SK-N-SH (cell line): ENCODE measurements around the gene C1QBP. TPM values are rescaled to one million over a fixed set of nuclear protein-coding genes. Genes with fewer than 3 reads are reported as not detected.
"Not testable (repeated sequence)": the region's sequence is repeated elsewhere in the genome, so short reads cannot be mapped to it uniquely, and the experiment has no call there.

ENCODE experiments used
- CTCF ChIA-PET: fragments of 300-600, 350-600 bp; formaldehyde crosslinking; extraction: SDS; loops from one replicate; lab custom pipeline; 2021; lab: Yijun Ruan, JAX
- POLR2A ChIA-PET: fragments of 350-600 bp; sonication (Branson Sonifier 250); formaldehyde crosslinking; extraction: SDS; loops from one replicate; lab custom pipeline; 2020; ENCODE audit warnings: antibody characterized with exemption, inconsistent platforms; lab: Yijun Ruan, JAX
- DNase-seq: peaks from one replicate; pipeline ENCODE4 v3.0.0; 2012
- H2AFZ ChIP-seq: fragments of 200-600 bp; sonication (generic); 2 replicates; pipeline ENCODE4 v1.8.1; 2016; ENCODE audit warnings: antibody characterized with exemption, mild to moderate bottlenecking, low read depth
- H3F3A ChIP-seq: fragments of 200-600 bp; sonication (generic); replicated peaks from 2 replicates; pipeline ENCODE3; 2016; ENCODE audit warnings: antibody characterized with exemption, mild to moderate bottlenecking; ENCODE audit not compliant: insufficient read depth
- H3K27ac ChIP-seq, 2 experiments: fragments of 200-500 bp in 1 of 2; fragments of 200-600 bp in 1 of 2; sonication (Bioruptor generic) in 1 of 2; sonication (generic), shearing (Covaris generic) in 1 of 2; 2 replicates each; pipeline versions ENCODE4 v1.5.1 to v1.6.1; 2014 to 2016; ENCODE audit warnings: low read depth in 2 of 2, inconsistent platforms in 1 of 2, low read length in 1 of 2, mild to moderate bottlenecking in 1 of 2, mixed read lengths in 1 of 2
- H3K27me3 ChIP-seq: fragments of 200-600 bp; sonication (generic), shearing (Covaris generic); 2 replicates; pipeline ENCODE4 v1.6.1; 2016; ENCODE audit warnings: mixed run types; ENCODE audit not compliant: insufficient read depth
- H3K36me3 ChIP-seq, 2 experiments: fragments of 200-500 bp in 1 of 2; fragments of 200-600 bp in 1 of 2; sonication (Bioruptor generic) in 1 of 2; sonication (generic) in 1 of 2; replicated peaks in 1 of 2; 2 replicates each; pipeline versions ENCODE3 to v1.5.1; 2014 to 2016; ENCODE audit warnings: low read length in 1 of 2, mild to moderate bottlenecking in 1 of 2; ENCODE audit not compliant: insufficient read depth in 2 of 2, control insufficient read depth in 1 of 2
- H3K4me1 ChIP-seq, 2 experiments: fragments of 200-500 bp in 1 of 2; fragments of 200-600 bp in 1 of 2; sonication (Bioruptor generic) in 1 of 2; sonication (generic), shearing (Covaris generic) in 1 of 2; 2 replicates each; pipeline versions ENCODE4 v1.5.1 to v1.6.1; 2014 to 2016; ENCODE audit warnings: low read depth in 1 of 2, low read length in 1 of 2, mixed run types in 1 of 2; ENCODE audit not compliant: insufficient read depth in 2 of 2, control insufficient read depth in 1 of 2
- H3K4me2 ChIP-seq: fragments of 200-600 bp; sonication (generic), shearing (Covaris generic); 2 replicates; pipeline ENCODE4 v1.6.1; 2017; ENCODE audit warnings: mixed run types
- H3K4me3 ChIP-seq, 2 experiments: fragments of 200-500 bp in 1 of 2; fragments of 200-600 bp in 1 of 2; sonication (Bioruptor generic) in 1 of 2; sonication (generic), shearing (Covaris generic) in 1 of 2; 2 replicates each; pipeline versions ENCODE4 v1.5.1 to v1.8.1; 2014 to 2016; ENCODE audit warnings: low read depth in 2 of 2, inconsistent platforms in 1 of 2, low read length in 1 of 2, mild to moderate bottlenecking in 1 of 2, mixed read lengths in 1 of 2, moderate library complexity in 1 of 2
- H3K79me2 ChIP-seq: fragments of 200-600 bp; sonication (generic); 2 replicates; pipeline ENCODE4 v1.8.1; 2017; ENCODE audit warnings: mild to moderate bottlenecking; ENCODE audit not compliant: insufficient read depth
- H3K9ac ChIP-seq: fragments of 200-600 bp; sonication (generic); 2 replicates; pipeline ENCODE4 v1.6.1; 2017; ENCODE audit warnings: mixed run types
- H3K9me2 ChIP-seq: fragments of 200-600 bp; sonication (generic); 2 replicates; pipeline ENCODE4 v1.6.1; 2017; ENCODE audit warnings: mixed run types
- H3K9me3 ChIP-seq: fragments of 200-600 bp; sonication (generic); 2 replicates; pipeline ENCODE4 v1.6.1; 2017; ENCODE audit warnings: mixed run types, mild to moderate bottlenecking, moderate library complexity
- H4K20me1 ChIP-seq: fragments of 200-600 bp; sonication (generic); 2 replicates; pipeline ENCODE4 v1.6.1; 2017; ENCODE audit warnings: mild to moderate bottlenecking, mixed run types; ENCODE audit not compliant: insufficient read depth
- CTCF ChIP-seq: fragments of 200-600 bp; sonication (generic); IDR thresholded peaks from 2 replicates; pipeline ENCODE4 v1.6.1; 2017; ENCODE audit warnings: antibody characterized with exemption, mild to moderate bottlenecking, moderate library complexity
- EZH2phosphoT487 ChIP-seq: fragments of 200-600 bp; sonication (generic); IDR thresholded peaks from 2 replicates; pipeline ENCODE4 v1.6.1; 2017; ENCODE audit warnings: low read depth, mixed run types, mild to moderate bottlenecking, antibody characterized with exemption, moderate library complexity, borderline replicate concordance
- FOXJ3 ChIP-seq: sonication (generic); formaldehyde crosslinking; IDR thresholded peaks from 2 replicates; pipeline ENCODE4 v1.5.1; 2020; ENCODE audit warnings: mild to moderate bottlenecking, missing genetic modification reagents
- GATA2 ChIP-seq: sonication (generic); formaldehyde crosslinking; IDR thresholded peaks from 2 replicates; pipeline ENCODE4 v1.5.0; 2020; ENCODE audit warnings: mild to moderate bottlenecking, missing genetic modification reagents
- JUND ChIP-seq: IDR thresholded peaks from 2 replicates; pipeline ENCODE4 v1.4.0; 2012
- MXI1 ChIP-seq: IDR thresholded peaks from 2 replicates; pipeline ENCODE4 v1.6.1; 2012; ENCODE audit warnings: mild to moderate bottlenecking, low read depth, low read length, improper control_type of control experiment
- NFIC ChIP-seq: IDR thresholded peaks from 2 replicates; pipeline ENCODE4 v1.4.0; 2012; ENCODE audit warnings: borderline replicate concordance
- NRF1 ChIP-seq: IDR thresholded peaks from 2 replicates; pipeline ENCODE4 v1.6.1; 2012; ENCODE audit warnings: low read depth, mild to moderate bottlenecking, low read length
- POLR2AphosphoS5 ChIP-seq: IDR thresholded peaks from 2 replicates; pipeline ENCODE4 v1.6.1; 2012; ENCODE audit warnings: low read depth, low read length
- REST ChIP-seq: IDR thresholded peaks from 2 replicates; pipeline ENCODE4 v1.6.1; 2012; ENCODE audit warnings: mild to moderate bottlenecking, low read depth, low read length, moderate library complexity
- SIN3A ChIP-seq: IDR thresholded peaks from 2 replicates; pipeline ENCODE4 v1.6.1; 2012; ENCODE audit warnings: low read depth, mild to moderate bottlenecking, low read length, moderate library complexity, borderline replicate concordance
- WGBS: methylation state at CpG from one replicate; pipeline ENCODE4 v1.1.6; 2017; ENCODE audit warnings: low lambda C conversion rate; 5-methylcytosine and 5-hydroxymethylcytosine counted together
- polyA plus RNA-seq, 3 experiments: library from polyadenylated mRNA; depleted of rRNA; stranded (reverse); fragments of >200 nt; gene quantifications; 2 replicates each; pipeline ENCODE4 v1.2.3, GENCODE V29; 2012

The C1QBP gene
- polyA plus RNA-seq, 1 of the 3 experiments (the other 2 are of a cell fraction): 269 TPM

- peak overlapping the region; percentile 79 for H3K9ac ChIP-seq
Measured at GRCh38 chr17:5437721-5438317, 1.1 kb downstream of the C1QBP start.

GRCh38 chr17:5435781-5436315 is 3.1 kb downstream of the C1QBP start:
- DNase-seq, H3K9ac ChIP-seq, H4K20me1 ChIP-seq, H3K27me3 ChIP-seq, H3K27ac ChIP-seq, H3K4me3 ChIP-seq, POLR2A ChIA-PET, H3K9me2 ChIP-seq, H2AFZ ChIP-seq, H3K9me3 ChIP-seq: not testable (repeated sequence)
- WGBS: 93% methylated on average over 12 of the region's 12 CpGs
- H3K4me2 ChIP-seq: 0 out of 2 replicates have a peak overlapping the region, but pooled peaks have one; percentile 90
- peaks cover 53 to 54% of the 10 kb centered on the region in 2 experiments for H3K36me3 ChIP-seq
- CTCF ChIA-PET: interaction anchor here (1.6 kb wide), 1 partner anchor 33 kb away, joined by 4 read pairs; the partner anchor contains the start of gene DHX33
- H3K4me1 ChIP-seq: peaks cover 0 to 21% of the 10 kb centered on the region in 2 experiments; a peak in 3 of 4 replicates
- peaks cover 44% of the 10 kb centered on the region for H3K79me2 ChIP-seq
- H3F3A ChIP-seq: peaks cover 30% of the 10 kb centered on the region

More at GRCh38 chr17:5437721-5438317, 1.1 kb downstream of the C1QBP start:
- Histone ChIP-seq H3K9me3 (no peaks in the 10 kb centered on the region), H3K9me2 (no peaks in the 10 kb centered on the region), H3F3A (peaks cover 24% of the 10 kb centered on the region), H3K4me3 (peak overlapping the region; percentile 85 to 94), H3K4me1 (peaks cover 0 to 21% of the 10 kb centered on the region in 2 experiments; a peak in 3 of 4 replicates), H3K27ac (peak overlapping the region; percentile 54 to 86), H4K20me1 (no peaks in the 10 kb centered on the region), H3K36me3 (peaks cover 40 to 49% of the 10 kb centered on the region in 2 experiments), H2AFZ (no peak overlapping the region), H3K4me2 (peak overlapping the region; percentile 90), H3K79me2 (peaks cover 44% of the 10 kb centered on the region), H3K27me3 (no peaks in the 10 kb centered on the region)
- ChIA-PET CTCF (interaction anchor here (1.7 to 5.5 kb wide), 9 partner anchors 11 to 184 kb away, joined by 4 to 84 read pairs (median 13); partner anchors contain the start of genes DHX33 and NUP88), POLR2A (no interaction called here)
- TF ChIP-seq REST: no peak
- TF ChIP-seq JUND: 0 out of 2 replicates have a peak, but pooled peaks have one; percentile 9
- TF ChIP-seq SIN3A: no peak
- no peak for TF ChIP-seq FOXJ3 (CRISPR knock-in tag)
- peak; percentile 23 for DNase-seq
- 23% methylated on average over 5 of the region's 5 CpGs for WGBS

- no peaks in the 10 kb centered on the region for H3K9me3 ChIP-seq
- H3K27ac ChIP-seq: no peak overlapping the region
- peaks cover 0 to 21% of the 10 kb centered on the region in 2 experiments; a peak in 3 of 4 replicates for H3K4me1 ChIP-seq
- no peaks in the 10 kb centered on the region for H4K20me1 ChIP-seq
- no peaks in the 10 kb centered on the region for H3K27me3 ChIP-seq
- peaks cover 29% of the 10 kb centered on the region for H3F3A ChIP-seq
- no peak overlapping the region for H3K4me2 ChIP-seq
- ChIA-PET POLR2A (no interaction called here), CTCF (no interaction called here)
- no peak overlapping the region for H3K4me3 ChIP-seq
- H2AFZ ChIP-seq: no peak overlapping the region
- no peaks in the 10 kb centered on the region for H3K9me2 ChIP-seq
- no peak overlapping the region for H3K9ac ChIP-seq
- peaks cover 54 to 55% of the 10 kb centered on the region in 2 experiments for H3K36me3 ChIP-seq
- WGBS: 100% methylated on average over 2 of the region's 2 CpGs
- DNase-seq: no peak
- H3K79me2 ChIP-seq: peaks cover 44% of the 10 kb centered on the region
- TF ChIP-seq GATA2 (CRISPR knock-in tag) (no peak), NRF1 (no peak), CTCF (no peak), POLR2AphosphoS5 (no peak), MXI1 (no peak), NFIC (no peak), EZH2phosphoT487 (no peak)
- TF ChIP-seq, all 33 proteins: peak for 0
Measured at GRCh38 chr17:5434984-5435383, 4.0 kb downstream of the C1QBP start.
